ENCODE data around the gene MEGF9.

- no peak for TF ChIP-seq CTCF (IDR thresholded peaks at IDR 0.05)
- no peak for TF ChIP-seq EZH2 (IDR thresholded peaks at IDR 0.05; ENCODE audit: borderline replicate concordance, insufficient read depth, low read depth, low read length, poor library complexity, severe bottlenecking)
These were observed 16.8 kb downstream of the MEGF9 start for GRCh38 chr9:120697448-120697847.
